Measurements from ENCODE around the gene KCNQ2.
A peak's percentile ranks its signal among the peaks of the same experiment; 100 is the strongest.

The KCNQ2 gene

GRCh38 chr20:63432577-63433325 lies 39.7 kb downstream of the KCNQ2 start:
- peak; percentile 42 to 50 for DNase-seq

GRCh38 chr20:63431944-63432343 lies 40.5 kb downstream of the KCNQ2 start:
- DNase-seq: no peak

GRCh38 chr20:63430891-63431290 lies 41.6 kb downstream of the KCNQ2 start:
- no peak for DNase-seq

GRCh38 chr20:63429992-63430391 lies 42.5 kb downstream of the KCNQ2 start:
- DNase-seq: no peak

GRCh38 chr20:63428906-63429575 lies 43.4 kb downstream of the KCNQ2 start:
- DNase-seq: no peak

GRCh38 chr20:63427724-63428330 lies 44.6 kb downstream of the KCNQ2 start:
- no peak for DNase-seq

- DNase-seq: no peak
Measured at GRCh38 chr20:63427206-63427605, 45.2 kb downstream of the KCNQ2 start.

GRCh38 chr20:63425846-63426485 lies 46.5 kb downstream of the KCNQ2 start:
- no peak for DNase-seq

- no peak for DNase-seq
Measured at GRCh38 chr20:63424613-63425012, 47.8 kb downstream of the KCNQ2 start.

GRCh38 chr20:63423751-63424150 lies 48.7 kb downstream of the KCNQ2 start:
- DNase-seq: no peak

GRCh38 chr20:63422653-63423052 lies 49.8 kb downstream of the KCNQ2 start:
- no peak for DNase-seq

- DNase-seq: no peak
Measured at GRCh38 chr20:63421913-63422312, 50.5 kb downstream of the KCNQ2 start.

GRCh38 chr20:63421094-63421692 lies 51.3 kb downstream of the KCNQ2 start:
- no peak for DNase-seq

- DNase-seq: no peak
Measured at GRCh38 chr20:63420359-63421093, 51.9 kb downstream of the KCNQ2 start.

GRCh38 chr20:63419299-63419698 lies 53.2 kb downstream of the KCNQ2 start:
- no peak for DNase-seq

- DNase-seq: no peak
Measured at GRCh38 chr20:63418617-63419016, 53.8 kb downstream of the KCNQ2 start.

GRCh38 chr20:63417738-63418120 lies 54.7 kb downstream of the KCNQ2 start:
- DNase-seq: no peak

- DNase-seq: no peak
Measured at GRCh38 chr20:63417097-63417737, 55.2 kb downstream of the KCNQ2 start.

- no peak for DNase-seq
Measured at GRCh38 chr20:63416631-63417030, 55.8 kb downstream of the KCNQ2 start.

- no peak for DNase-seq
Measured at GRCh38 chr20:63415647-63416391, 56.6 kb downstream of the KCNQ2 start.

- DNase-seq: no peak
Measured at GRCh38 chr20:63414720-63415430, 57.6 kb downstream of the KCNQ2 start.

Measured in SHP77 (cell line).